A172 (cell line): ENCODE results near the gene SPATS1. TPM values are rescaled to one million over a fixed set of nuclear protein-coding genes. Genes with fewer than 3 reads are reported as not detected.

Experiments
- DNase-seq: peaks from one replicate; pipeline ENCODE4 v3.0.0-alpha.2; 2015; ENCODE audit warnings: low spot score
- total RNA-seq: library from RNA; depleted of rRNA; stranded (reverse); fragments of >200 nt; shearing (Covaris generic); gene quantifications from 2 replicates; pipeline ENCODE4 v1.2.3, GENCODE V29; 2014; rRNA removed

Gene SPATS1
- total RNA-seq, 1 experiment from 2014 or later = not detected

DNA sequence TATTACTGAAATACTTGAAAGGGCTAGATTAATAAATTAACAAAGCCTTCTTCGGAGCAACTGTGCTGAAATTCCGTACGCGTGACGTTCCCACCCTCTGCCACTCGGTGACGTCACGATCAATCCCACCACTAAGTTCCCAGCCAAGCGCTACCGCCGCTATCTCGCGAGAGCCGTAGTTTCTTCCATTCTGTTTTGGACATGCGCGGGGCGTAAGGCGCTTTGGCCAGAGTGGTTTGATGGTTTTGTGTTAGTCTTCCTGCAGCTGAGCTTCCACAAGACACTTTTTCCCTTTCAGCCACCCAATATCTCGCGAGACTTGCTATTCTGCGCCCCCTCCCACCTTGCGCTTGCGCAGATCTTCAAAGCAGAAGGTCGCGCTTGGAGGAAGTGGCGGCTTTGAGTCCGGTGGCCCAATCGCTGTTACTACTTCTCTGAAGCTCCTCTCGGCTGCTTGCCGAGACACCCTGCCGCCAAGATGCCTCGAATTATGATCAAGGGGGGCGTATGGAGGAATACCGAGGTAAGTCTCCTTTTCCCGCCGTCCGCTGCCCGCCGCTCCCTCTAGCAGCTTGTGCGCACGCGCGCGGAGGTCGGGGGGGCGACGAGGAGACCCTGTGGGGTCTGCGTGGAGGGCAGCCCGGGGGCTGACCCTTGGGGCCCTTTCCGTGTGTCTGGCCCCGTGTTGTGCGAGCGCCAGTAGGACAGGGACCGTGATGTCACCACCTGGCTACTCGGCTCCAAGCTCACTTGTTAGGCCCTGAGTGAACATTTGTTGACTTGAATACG lies 45.1 kb downstream of the SPATS1 start, which contains the start of gene CDC5L:
Gene CDC5L (plus strand): TSS at position 361 of the 789 bp plus-strand sequence. CDS start 118 bp downstream, at position 479.
- DNase-seq = peak; percentile 98

GRCh38 chr6:44388135-44388487 lies 45.7 kb downstream of the SPATS1 start:
- peak; percentile 16 for DNase-seq

DNA sequence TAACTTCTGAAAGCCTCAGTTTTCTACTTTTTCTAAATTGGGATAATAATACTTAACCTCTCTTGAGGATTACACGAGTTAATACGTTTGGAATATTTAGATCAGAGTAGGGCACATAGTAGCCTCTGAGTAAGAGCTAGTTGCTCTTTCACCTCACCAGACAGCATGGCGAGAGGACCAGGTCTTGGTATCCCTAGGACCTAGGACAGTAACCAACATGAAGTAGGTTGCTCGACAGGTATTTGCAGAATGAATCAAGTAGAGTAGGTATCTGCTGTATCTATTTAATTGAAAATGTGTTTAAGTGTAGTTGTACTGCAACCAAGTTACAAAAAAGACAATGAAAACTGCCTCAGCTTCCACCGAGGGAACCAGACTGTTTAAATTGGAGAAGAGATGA lies 46.4 kb downstream of the SPATS1 start:
- no peak for DNase-seq

GRCh38 chr6:44390158-44390683 lies 47.8 kb downstream of the SPATS1 start:
- no peak for DNase-seq

Other genes starting within 250 kb of the SPATS1 start
- gene MRPL14, start 215.2 kb upstream of the SPATS1 start, total RNA-seq = 136 and 149 TPM in 2 replicates
- gene TMEM63B, start 215.1 kb upstream of the SPATS1 start, total RNA-seq = 43.1 and 47.9 TPM in 2 replicates
- gene CAPN11, start 183.8 kb upstream of the SPATS1 start, total RNA-seq = not detected in 2 replicates
- not detected in 2 replicates for gene MYMX, start 125.7 kb upstream of the SPATS1 start, total RNA-seq
- gene SLC29A1, start 119.1 kb upstream of the SPATS1 start, total RNA-seq = 24.7 and 26.2 TPM in 2 replicates
- 2,477 and 2,544 TPM in 2 replicates for gene HSP90AB1, start 95.5 kb upstream of the SPATS1 start, total RNA-seq
- gene SLC35B2, start 85.1 kb upstream of the SPATS1 start, total RNA-seq = 112 and 137 TPM in 2 replicates
- 22.4 and 33.4 TPM in 2 replicates for gene NFKBIE, start 77.1 kb upstream of the SPATS1 start, total RNA-seq
- gene TMEM151B, start 72.2 kb upstream of the SPATS1 start, total RNA-seq = 0.96 and 1.3 TPM in 2 replicates
- gene AARS2, start 29.3 kb upstream of the SPATS1 start, total RNA-seq = 17.4 and 20.8 TPM in 2 replicates
- 29.3 and 41.1 TPM in 2 replicates for gene CDC5L, start 45.1 kb downstream of the SPATS1 start, total RNA-seq